GM12878 (cell line): ENCODE measurements around the gene ONECUT2. TPM values are rescaled to one million over a fixed set of nuclear protein-coding genes. Genes with fewer than 3 reads are reported as not detected.

Experiments
- ATAC-seq: fragments of 200-7000 bp; cut with Tn5 transposase; 3 replicates; pipeline ENCODE4 v1.9.1; 2020; ENCODE audit warnings: mild to moderate bottlenecking, moderate library complexity
- BruUV-seq: library from RNA; stranded (reverse); fragments of 400-500 nt; replicated peaks from 2 replicates; lab custom pipeline; 2021; lab: Mats Ljungman, UMichigan
- CTCF ChIA-PET: fragments of 300-600 bp; sonication (Branson Sonifier 250); formaldehyde crosslinking; extraction: SDS; loops from one replicate; lab custom pipeline; 2021; ENCODE audit warnings: inconsistent platforms; lab: Yijun Ruan, JAX
- POLR2A ChIA-PET: fragments of 350-600 bp; formaldehyde crosslinking; extraction: SDS; loops from one replicate; lab custom pipeline; 2021; ENCODE audit warnings: inconsistent platforms; lab: Charles Lee
- RAD21 ChIA-PET: fragments of 300-600 bp; sonication (Branson Sonifier 250); formaldehyde crosslinking; loops from one replicate; lab custom pipeline; 2023; ENCODE audit warnings: antibody characterized with exemption; ENCODE audit not compliant: unreplicated experiment; lab: Charles Lee
- SMC1A ChIA-PET: fragments of 300-600 bp; sonication (Branson Sonifier 250); formaldehyde crosslinking; loops from one replicate; lab custom pipeline; 2023; ENCODE audit not compliant: unreplicated experiment, uncharacterized antibody; lab: Charles Lee
- DNase-seq: peaks from one replicate; pipeline ENCODE4 v3.0.0-alpha.2; 2011; ENCODE audit warnings: low read depth, low spot score
- FAIRE-seq: peaks from 3 replicates; lab custom pipeline; 2011; peaks lifted over from hg19 to GRCh38; lab: Jason Lieb, UNC
- H2AFZ ChIP-seq: 2 replicates; pipeline ENCODE4 v1.6.0; 2011; ENCODE audit warnings: low read depth, low read length, control low read depth; ENCODE audit not compliant: control insufficient read depth
- H3K27ac ChIP-seq: 2 replicates; pipeline ENCODE4 v1.5.1; 2011; ENCODE audit warnings: control low read depth; ENCODE audit not compliant: control insufficient read depth, insufficient read depth
- H3K27me3 ChIP-seq, 2 experiments: replicated peaks in 1 of 2; 2 replicates each; pipeline versions ENCODE4 v1.6.0 to v1.6.1; 2011; ENCODE audit warnings: low read length in 1 of 2; ENCODE audit not compliant: control insufficient read depth in 2 of 2, insufficient read depth in 2 of 2
- H3K36me3 ChIP-seq, 2 experiments: 2 replicates each; pipeline ENCODE4 v1.5.1; 2011; ENCODE audit warnings: low read length in 1 of 2; ENCODE audit not compliant: control insufficient read depth in 2 of 2, insufficient read depth in 2 of 2
- H3K4me1 ChIP-seq: 2 replicates; pipeline ENCODE4 v1.6.1; 2011; ENCODE audit warnings: mild to moderate bottlenecking, low read length, moderate library complexity, mixed read lengths; ENCODE audit not compliant: control insufficient read depth, insufficient read depth
- H3K4me2 ChIP-seq: 2 replicates; pipeline ENCODE4 v1.6.0; 2011; ENCODE audit warnings: control low read depth; ENCODE audit not compliant: control insufficient read depth, insufficient read depth
- H3K4me3 ChIP-seq: fragments of 200-600 bp; sonication (generic); 2 replicates; pipeline ENCODE4 v1.5.1; 2016
- H3K79me2 ChIP-seq: 2 replicates; pipeline ENCODE4 v1.6.0; 2011; ENCODE audit warnings: low read length; ENCODE audit not compliant: control insufficient read depth, insufficient read depth
- H3K9ac ChIP-seq: 2 replicates; pipeline ENCODE4 v1.8.0; 2011; ENCODE audit warnings: low read length, control low read depth, mixed read lengths; ENCODE audit not compliant: control insufficient read depth, insufficient read depth
- H3K9me3 ChIP-seq: replicated peaks from 3 replicates; pipeline ENCODE4 v1.5.1; 2011; ENCODE audit warnings: mild to moderate bottlenecking, low read length; ENCODE audit not compliant: control insufficient read depth, insufficient read depth
- H4K20me1 ChIP-seq: 2 replicates; pipeline ENCODE4 v1.6.0; 2011; ENCODE audit not compliant: control insufficient read depth, insufficient read depth
- BCL11A ChIP-seq: IDR thresholded peaks from 2 replicates; pipeline ENCODE4 v1.6.1; 2011; ENCODE audit warnings: low read depth, low read length
- CBFB ChIP-seq: IDR thresholded peaks from 2 replicates; pipeline ENCODE4 v1.6.1; 2016; ENCODE audit warnings: antibody characterized with exemption, low read depth
- CTCF ChIP-seq, 3 experiments: IDR thresholded peaks in 2 of 3; conservative IDR thresholded peaks in 1 of 3; 2 replicates each; pipeline ENCODE4 v1.5.1; 2011; ENCODE audit warnings: low read depth in 3 of 3, low read length in 3 of 3, mild to moderate bottlenecking in 3 of 3, control low read depth in 2 of 3, moderate library complexity in 2 of 3, inconsistent platforms in 1 of 3, mixed read lengths in 1 of 3; ENCODE audit not compliant: control insufficient read depth in 2 of 3, insufficient read depth in 1 of 3; ENCODE audit errors: extremely low read depth in 1 of 3
- DPF2 ChIP-seq: fragments of 450-650 bp; IDR thresholded peaks from 2 replicates; pipeline ENCODE4 v1.6.1; 2017; ENCODE audit warnings: mild to moderate bottlenecking
- E2F8 ChIP-seq: fragments of 450-650 bp; IDR thresholded peaks from 2 replicates; pipeline ENCODE4 v1.6.1; 2018; ENCODE audit warnings: mild to moderate bottlenecking, low read depth, moderate library complexity; ENCODE audit not compliant: partially characterized antibody
- GABPA ChIP-seq: IDR thresholded peaks from 2 replicates; pipeline ENCODE4 v1.6.1; 2014; ENCODE audit warnings: antibody characterized with exemption, low read depth, mild to moderate bottlenecking, inconsistent platforms
- IRF4 ChIP-seq: IDR thresholded peaks from 2 replicates; pipeline ENCODE4 v1.6.1; 2011; ENCODE audit warnings: low read depth, low read length
- NFXL1 ChIP-seq: fragments of 450-650 bp; IDR thresholded peaks from 2 replicates; pipeline ENCODE4 v1.6.1; 2017; ENCODE audit warnings: antibody characterized with exemption, mild to moderate bottlenecking, borderline replicate concordance
- RCOR1 ChIP-seq: conservative IDR thresholded peaks from 2 replicates; pipeline ENCODE4 v1.6.1; 2012; ENCODE audit warnings: low read depth, low read length, improper control_type of control experiment
- RUNX3 ChIP-seq: IDR thresholded peaks from 2 replicates; pipeline ENCODE4 v1.6.1; 2012; ENCODE audit warnings: low read length, inconsistent platforms
- SP1 ChIP-seq: IDR thresholded peaks from one replicate; pipeline ENCODE4 v1.6.1; 2011; ENCODE audit warnings: low read depth, low read length
- SUZ12 ChIP-seq: fragments of 200-600 bp; sonication (generic); IDR thresholded peaks from one replicate; pipeline ENCODE4 v1.6.1; 2018; ENCODE audit warnings: antibody characterized with exemption, mild to moderate bottlenecking; ENCODE audit not compliant: unreplicated experiment
- YY1 ChIP-seq: IDR thresholded peaks from 2 replicates; pipeline ENCODE4 v1.6.1; 2011; ENCODE audit warnings: low read depth, mild to moderate bottlenecking, low read length
- WGBS: methylation state at CpG from one replicate; pipeline ENCODE4 v1.1.6; 2016; ENCODE audit warnings: low lambda C conversion rate; ENCODE audit not compliant: insufficient replicate concordance, insufficient coverage; ENCODE audit errors: missing lambda C conversion rate; 5-methylcytosine and 5-hydroxymethylcytosine counted together
- in situ Hi-C: fragments of 300-500 bp; cut with MboI; formaldehyde crosslinking; loops from 9 replicates; pipeline ENCODE4 v1.14.3; 2018; ENCODE audit warnings: mixed read lengths
- intact Hi-C: fragments of 100-400 bp; cut with micrococcal nuclease; formaldehyde crosslinking; loops from one replicate; pipeline ENCODE4 v1.14.2; 2022; ENCODE audit not compliant: unreplicated experiment
- polyA plus RNA-seq, 11 experiments: library from polyadenylated mRNA; depleted of rRNA in 4 of 11; unstranded in 6 of 11; stranded (reverse) in 5 of 11; fragments of >200 nt; fragmentation: Nextera tagmentation in 4 of 11; fragmentation: Illumina TruSeq in 1 of 11; extraction: Ambion mirVana in 4 of 11; extraction: Trizol in 1 of 11; gene quantifications; 1 replicate in 1 of 11; 2 replicates in 10 of 11; pipeline versions ENCODE4 v1.2.1 to v1.2.3, GENCODE V29; 2011 to 2016; ENCODE audit warnings: inconsistent platforms in 2 of 11, missing spikeins in 2 of 11, low read depth in 1 of 11
- total RNA-seq, 4 experiments: library from RNA; depleted of rRNA in 3 of 4; stranded (reverse); fragments of >200 nt in 3 of 4; fragmentation: Illumina TruSeq in 1 of 4; extraction: Trizol in 1 of 4; gene quantifications; 2 replicates each; pipeline versions ENCODE4 v1.2.1 to v1.2.3, GENCODE V29; 2013 to 2021

Gene ONECUT2
- total and polyA plus RNA-seq, 10 of the 15 experiments (the other 5 are each of a cell fraction or from before 2014, with no cell fraction given) = 0.01 to 0.03 TPM; not detected in 8

GRCh38 chr18:57422313-57422872, 12.8 kb upstream of the ONECUT2 start:
- no peaks in the 10 kb centered on the region for H3K36me3 ChIP-seq
- in situ Hi-C loops (no loop called here), intact Hi-C loops (no loop called here)
- no peak overlapping the region for H2AFZ ChIP-seq
- no peaks in the 10 kb centered on the region for H3K4me1 ChIP-seq
- H3K27me3 ChIP-seq = no peaks in the 10 kb centered on the region
- peaks cover 2% of the 10 kb centered on the region; the same call in 2 of the 3 replicates for H3K9me3 ChIP-seq
- RAD21 ChIA-PET = no interaction called here
- CTCF ChIA-PET = no interaction called here
- H4K20me1 ChIP-seq = no peaks in the 10 kb centered on the region
- H3K79me2 ChIP-seq = no peaks in the 10 kb centered on the region
- no peak overlapping the region for H3K4me2 ChIP-seq
- SMC1A ChIA-PET = no interaction called here
- no peak overlapping the region for H3K4me3 ChIP-seq
- no peak overlapping the region for H3K9ac ChIP-seq
- DNase-seq = no peak
- FAIRE-seq = no peak
- WGBS = 30% methylated on average over 3 of the region's 3 CpGs
- no peak for ATAC-seq
- POLR2A ChIA-PET = no interaction called here
- BruUV-seq = no TSS peak
- TF ChIP-seq RCOR1 = no peak
- no peak for TF ChIP-seq CBFB
- TF ChIP-seq DPF2 = no peak
- no peak for TF ChIP-seq SUZ12
- TF ChIP-seq, all 136 proteins: peak for 0
- H3K27ac ChIP-seq = no peak overlapping the region

- no peak for DNase-seq
- no peaks in the 10 kb centered on the region for H4K20me1 ChIP-seq
- no peaks in the 10 kb centered on the region for H3K79me2 ChIP-seq
- H3K9ac ChIP-seq = no peak overlapping the region
- no peaks in the 10 kb centered on the region for H3K36me3 ChIP-seq
- no peaks in the 10 kb centered on the region for H3K27me3 ChIP-seq
- FAIRE-seq = no peak
- BruUV-seq = no TSS peak
- H3K9me3 ChIP-seq = peaks cover 15% of the 10 kb centered on the region; the same call in 2 of the 3 replicates
- H2AFZ ChIP-seq = no peak overlapping the region
- ChIA-PET SMC1A (no interaction called here), POLR2A (no interaction called here), CTCF (interaction anchor here (0.6 kb wide), 1 partner anchor 107 kb away, joined by 3 read pairs; no protein-coding TSS in a partner anchor), RAD21 (no interaction called here)
- no peak overlapping the region for H3K27ac ChIP-seq
- intact Hi-C loops = no loop called here
- H3K4me3 ChIP-seq = no peak overlapping the region
- no peak overlapping the region for H3K4me2 ChIP-seq
- ATAC-seq = no peak
- in situ Hi-C loops = no loop called here
- no peaks in the 10 kb centered on the region for H3K4me1 ChIP-seq
- no peak for TF ChIP-seq GABPA
- no peak for TF ChIP-seq YY1
- TF ChIP-seq BCL11A = no peak
- TF ChIP-seq IRF4 = no peak
- no peak for TF ChIP-seq SP1
- no peak for TF ChIP-seq E2F8
- TF ChIP-seq NFXL1 = no peak
- no peak for TF ChIP-seq RUNX3
- no peak for TF ChIP-seq CTCF (IDR thresholded peaks at IDR 0.05 in 2 of 3, conservative IDR thresholded peaks at IDR 0.05 in 1 of 3; ENCODE audit: control insufficient read depth in 2 of 3, extremely low read depth in 1 of 3, insufficient read depth in 1 of 3, low read depth in 3 of 3, low read length in 3 of 3)
Observed at GRCh38 chr18:57423821-57424220, 11.4 kb upstream of the ONECUT2 start.
